A673 (cell line): ENCODE data around the gene RNASE8.

ENCODE experiments used
- EZH2 ChIP-seq: fragments of 200-600 bp; sonication (generic); IDR thresholded peaks from 2 replicates; pipeline ENCODE4 v1.6.1; 2017; ENCODE audit warnings: borderline replicate concordance, low read depth, mild to moderate bottlenecking, mixed read lengths, antibody characterized with exemption, low read length; ENCODE audit not compliant: poor library complexity, severe bottlenecking
- TF ChIP-seq, protein P1 (sequence below): fragments of 300-800, 200-600 bp; sonication (generic); conservative IDR thresholded peaks from 2 replicates; pipeline ENCODE4 v1.5.1; 2017; ENCODE audit warnings: low read depth, mild to moderate bottlenecking, antibody characterized with exemption, low read length, moderate library complexity, mixed read lengths

DNA sequence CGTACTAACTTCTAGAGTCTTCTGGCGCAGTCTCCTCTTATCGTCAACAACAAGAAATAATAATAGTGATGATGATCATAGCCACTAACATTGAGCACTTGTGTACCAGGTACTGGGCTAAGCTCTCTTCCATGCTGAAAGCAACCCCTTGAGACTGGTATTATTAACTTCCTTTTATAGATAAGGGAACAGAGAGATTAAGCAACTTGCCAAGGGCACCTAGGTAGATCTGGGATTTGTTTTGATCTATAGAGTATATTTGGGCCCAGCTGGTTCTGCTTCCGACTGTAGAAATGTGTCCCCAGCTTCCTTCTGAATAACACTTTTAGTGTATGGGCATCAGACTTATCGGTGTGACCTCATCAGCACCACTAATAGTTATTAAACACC lies 42.0 kb downstream of the RNASE8 start:
- TF ChIP-seq, protein P1, sequence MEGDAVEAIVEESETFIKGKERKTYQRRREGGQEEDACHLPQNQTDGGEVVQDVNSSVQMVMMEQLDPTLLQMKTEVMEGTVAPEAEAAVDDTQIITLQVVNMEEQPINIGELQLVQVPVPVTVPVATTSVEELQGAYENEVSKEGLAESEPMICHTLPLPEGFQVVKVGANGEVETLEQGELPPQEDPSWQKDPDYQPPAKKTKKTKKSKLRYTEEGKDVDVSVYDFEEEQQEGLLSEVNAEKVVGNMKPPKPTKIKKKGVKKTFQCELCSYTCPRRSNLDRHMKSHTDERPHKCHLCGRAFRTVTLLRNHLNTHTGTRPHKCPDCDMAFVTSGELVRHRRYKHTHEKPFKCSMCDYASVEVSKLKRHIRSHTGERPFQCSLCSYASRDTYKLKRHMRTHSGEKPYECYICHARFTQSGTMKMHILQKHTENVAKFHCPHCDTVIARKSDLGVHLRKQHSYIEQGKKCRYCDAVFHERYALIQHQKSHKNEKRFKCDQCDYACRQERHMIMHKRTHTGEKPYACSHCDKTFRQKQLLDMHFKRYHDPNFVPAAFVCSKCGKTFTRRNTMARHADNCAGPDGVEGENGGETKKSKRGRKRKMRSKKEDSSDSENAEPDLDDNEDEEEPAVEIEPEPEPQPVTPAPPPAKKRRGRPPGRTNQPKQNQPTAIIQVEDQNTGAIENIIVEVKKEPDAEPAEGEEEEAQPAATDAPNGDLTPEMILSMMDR, result no peak
- no peak for TF ChIP-seq EZH2
